Natural killer cell (primary cell): ENCODE data around the gene LRP1-AS. TPM values are rescaled to one million over a fixed set of nuclear protein-coding genes. Genes with fewer than 3 reads are reported as not detected.

Source experiments
- ATAC-seq, 3 donors: fragments of 150-1000 bp in 2 of 3; fragments of 200-7000 bp in 1 of 3; cut with Tn5 transposase; 1 replicate in 1 of 3; 2 replicates in 2 of 3; pipeline ENCODE4 v1.10.0; 2021; ENCODE audit warnings: mild to moderate bottlenecking in 2 of 3, moderate library complexity in 2 of 3
- DNase-seq, 2 donors: peaks; one replicate each; pipeline versions ENCODE4 v3.0.0 to v3.0.0-alpha.2; 2013 to 2021; ENCODE audit warnings: mixed read lengths in 1 of 2
- H3K27ac ChIP-seq: one replicate; pipeline ENCODE4 v1.5.1; 2013; ENCODE audit warnings: mild to moderate bottlenecking, low read length
- H3K27me3 ChIP-seq: one replicate; pipeline ENCODE4 v1.6.1; 2013; ENCODE audit warnings: low read length; ENCODE audit not compliant: control insufficient read depth, insufficient read depth
- H3K36me3 ChIP-seq: one replicate; pipeline ENCODE4 v1.6.1; 2013; ENCODE audit warnings: low read length; ENCODE audit not compliant: control insufficient read depth, insufficient read depth
- H3K4me1 ChIP-seq: one replicate; pipeline ENCODE4 v1.6.1; 2013; ENCODE audit warnings: low read length; ENCODE audit not compliant: control insufficient read depth, insufficient read depth
- H3K4me3 ChIP-seq: one replicate; pipeline ENCODE4 v1.5.1; 2013; ENCODE audit warnings: low read length
- H3K9me3 ChIP-seq: one replicate; pipeline ENCODE4 v1.6.1; 2013; ENCODE audit warnings: low read length; ENCODE audit not compliant: control insufficient read depth, insufficient read depth
- H3K27ac Mint-ChIP-seq, 2 donors: one replicate each; pipeline ENCODE4 v1.8.0; 2022; ENCODE audit warnings: mild to moderate bottlenecking in 2 of 2, mixed read lengths in 2 of 2, moderate library complexity in 1 of 2
- H3K27me3 Mint-ChIP-seq, 2 donors: one replicate each; pipeline ENCODE4 v1.8.0; 2022; ENCODE audit warnings: low read depth in 2 of 2, mixed read lengths in 2 of 2
- H3K36me3 Mint-ChIP-seq: one replicate; pipeline ENCODE4 v1.8.0; 2022; ENCODE audit warnings: mixed read lengths
- H3K4me1 Mint-ChIP-seq, 2 donors: one replicate each; pipeline ENCODE4 v1.8.0; 2022; ENCODE audit warnings: mixed read lengths in 2 of 2
- H3K4me3 Mint-ChIP-seq: one replicate; pipeline ENCODE4 v1.8.0; 2022; ENCODE audit warnings: mild to moderate bottlenecking, moderate library complexity, mixed read lengths
- H3K9me3 Mint-ChIP-seq, 2 donors: one replicate each; pipeline ENCODE4 v1.8.0; 2022; ENCODE audit warnings: mixed read lengths in 2 of 2
- WGBS: methylation state at CpG from one replicate; pipeline ENCODE4 v1.1.7; 2013; ENCODE audit warnings: missing lambda C conversion rate; ENCODE audit not compliant: insufficient coverage; 5-methylcytosine and 5-hydroxymethylcytosine counted together
- intact Hi-C: fragments of 100-400 bp; cut with micrococcal nuclease; formaldehyde crosslinking; loops from one replicate; pipeline ENCODE4 v1.14.2; 2022
- total RNA-seq, 4 donors: library from RNA; stranded (reverse); fragments of 120-200 nt in 1 of 4; gene quantifications; one replicate each; pipeline versions ENCODE4 v1.2.3 to v1.2.4, GENCODE V29; 2013 to 2022
- TF ChIP-seq, protein P1 (sequence below): fragments of 200-600 bp; IDR thresholded peaks from one replicate; pipeline ENCODE4 v1.8.0; 2022; ENCODE audit warnings: antibody characterized with exemption

LRP1-AS gene
- total RNA-seq, 3 donors from 2014 or later (not counting 1 experiment from before 2014, with no cell fraction given) = not detected

DNA sequence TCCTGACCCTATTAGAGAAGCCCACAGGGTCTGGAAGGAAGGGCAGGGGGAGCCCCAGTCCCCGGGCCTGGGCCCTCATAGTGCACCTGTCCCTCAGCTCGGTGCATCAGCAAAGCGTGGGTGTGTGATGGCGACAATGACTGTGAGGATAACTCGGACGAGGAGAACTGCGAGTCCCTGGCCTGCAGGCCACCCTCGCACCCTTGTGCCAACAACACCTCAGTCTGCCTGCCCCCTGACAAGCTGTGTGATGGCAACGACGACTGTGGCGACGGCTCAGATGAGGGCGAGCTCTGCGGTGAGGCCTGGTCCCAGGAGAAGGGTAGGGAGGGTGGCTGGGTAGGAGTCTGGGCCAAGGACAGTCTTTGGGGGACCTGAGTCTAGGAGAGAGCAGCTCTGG lies 26.3 kb upstream of the LRP1-AS start:
- Mint-ChIP-seq H3K36me3 (no peaks in the 10 kb centered on the region), H3K9me3 (no peaks in the 10 kb centered on the region), H3K27me3 (no peaks in the 10 kb centered on the region), H3K4me3 (no peak overlapping the region), H3K27ac (no peak overlapping the region), H3K4me1 (peaks cover 0 to 5% of the 10 kb centered on the region in 2 donors)
- intact Hi-C loops = no loop called here
- Histone ChIP-seq H3K27me3 (no peaks in the 10 kb centered on the region), H3K4me3 (no peak overlapping the region), H3K9me3 (no peaks in the 10 kb centered on the region), H3K4me1 (no peaks in the 10 kb centered on the region), H3K36me3 (no peaks in the 10 kb centered on the region), H3K27ac (no peak overlapping the region)
- ATAC-seq (no peak), DNase-seq (no peak)
- TF ChIP-seq, protein P1, sequence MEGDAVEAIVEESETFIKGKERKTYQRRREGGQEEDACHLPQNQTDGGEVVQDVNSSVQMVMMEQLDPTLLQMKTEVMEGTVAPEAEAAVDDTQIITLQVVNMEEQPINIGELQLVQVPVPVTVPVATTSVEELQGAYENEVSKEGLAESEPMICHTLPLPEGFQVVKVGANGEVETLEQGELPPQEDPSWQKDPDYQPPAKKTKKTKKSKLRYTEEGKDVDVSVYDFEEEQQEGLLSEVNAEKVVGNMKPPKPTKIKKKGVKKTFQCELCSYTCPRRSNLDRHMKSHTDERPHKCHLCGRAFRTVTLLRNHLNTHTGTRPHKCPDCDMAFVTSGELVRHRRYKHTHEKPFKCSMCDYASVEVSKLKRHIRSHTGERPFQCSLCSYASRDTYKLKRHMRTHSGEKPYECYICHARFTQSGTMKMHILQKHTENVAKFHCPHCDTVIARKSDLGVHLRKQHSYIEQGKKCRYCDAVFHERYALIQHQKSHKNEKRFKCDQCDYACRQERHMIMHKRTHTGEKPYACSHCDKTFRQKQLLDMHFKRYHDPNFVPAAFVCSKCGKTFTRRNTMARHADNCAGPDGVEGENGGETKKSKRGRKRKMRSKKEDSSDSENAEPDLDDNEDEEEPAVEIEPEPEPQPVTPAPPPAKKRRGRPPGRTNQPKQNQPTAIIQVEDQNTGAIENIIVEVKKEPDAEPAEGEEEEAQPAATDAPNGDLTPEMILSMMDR = no peak
- WGBS = 89% methylated on average over 14 of the region's 14 CpGs

DNA sequence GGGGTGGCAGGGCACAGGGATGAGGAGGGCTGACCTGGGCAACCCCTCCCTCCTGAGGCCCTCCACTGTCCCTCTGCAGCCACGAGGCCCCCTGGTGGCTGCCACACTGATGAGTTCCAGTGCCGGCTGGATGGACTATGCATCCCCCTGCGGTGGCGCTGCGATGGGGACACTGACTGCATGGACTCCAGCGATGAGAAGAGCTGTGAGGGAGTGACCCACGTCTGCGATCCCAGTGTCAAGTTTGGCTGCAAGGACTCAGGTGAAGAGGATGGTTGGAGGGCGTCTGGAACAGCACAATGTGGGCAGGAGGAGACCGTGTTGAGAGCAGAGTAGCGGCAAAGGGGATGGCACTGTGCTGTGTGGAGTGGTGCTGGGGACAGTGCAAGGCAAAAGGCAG lies 25.7 kb upstream of the LRP1-AS start:
- ATAC-seq (peak in 2 of 3 donors; percentile 34 to 48), DNase-seq (peak in 1 of 2 donors; percentile 47)
- WGBS = 75% methylated on average over 11 of the region's 11 CpGs
- Histone ChIP-seq H3K4me3 (no peak overlapping the region), H3K36me3 (no peaks in the 10 kb centered on the region), H3K9me3 (no peaks in the 10 kb centered on the region), H3K27ac (no peak overlapping the region), H3K27me3 (no peaks in the 10 kb centered on the region), H3K4me1 (no peaks in the 10 kb centered on the region)
- Mint-ChIP-seq H3K27me3 (no peaks in the 10 kb centered on the region), H3K9me3 (no peaks in the 10 kb centered on the region), H3K4me3 (no peak overlapping the region), H3K36me3 (no peaks in the 10 kb centered on the region), H3K27ac (no peak overlapping the region), H3K4me1 (peaks cover 0 to 5% of the 10 kb centered on the region in 2 donors)
- TF ChIP-seq, protein P1 = peak; percentile 32
- intact Hi-C loops = no loop called here

DNA sequence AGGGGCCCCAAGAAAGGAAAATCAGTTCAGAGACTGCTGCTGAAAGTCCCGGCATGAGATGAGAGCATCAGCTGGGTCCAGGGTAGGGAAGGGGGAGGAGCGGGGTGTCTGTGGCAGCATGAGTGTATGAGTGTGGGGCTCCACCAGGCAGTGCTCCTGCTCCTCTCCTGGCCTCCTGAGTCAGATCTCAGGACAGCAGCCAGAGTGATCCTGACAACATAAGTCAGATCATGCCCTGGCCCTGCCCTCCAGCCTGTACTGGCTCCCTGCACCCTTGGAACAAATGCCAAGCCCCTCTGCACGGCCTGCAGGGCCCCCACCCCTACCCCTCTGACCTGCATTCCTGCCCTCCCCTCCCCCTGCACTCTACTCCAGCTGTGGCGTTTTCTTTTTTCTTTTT lies 24.2 kb upstream of the LRP1-AS start:
- Mint-ChIP-seq H3K4me1 (peaks cover 0 to 5% of the 10 kb centered on the region in 2 donors), H3K9me3 (no peaks in the 10 kb centered on the region), H3K36me3 (no peaks in the 10 kb centered on the region), H3K27ac (no peak overlapping the region), H3K27me3 (no peaks in the 10 kb centered on the region), H3K4me3 (no peak overlapping the region)
- TF ChIP-seq, protein P1 = no peak
- no peak overlapping the region for H3K4me3 ChIP-seq
- DNase-seq (no peak), ATAC-seq (no peak)
- no peaks in the 10 kb centered on the region for H3K4me1 ChIP-seq
- no peak overlapping the region for H3K27ac ChIP-seq
- no peaks in the 10 kb centered on the region for H3K27me3 ChIP-seq
- 89% methylated on average over 4 of the region's 4 CpGs for WGBS
- no peaks in the 10 kb centered on the region for H3K9me3 ChIP-seq
- intact Hi-C loops = no loop called here
- H3K36me3 ChIP-seq = no peaks in the 10 kb centered on the region

DNA sequence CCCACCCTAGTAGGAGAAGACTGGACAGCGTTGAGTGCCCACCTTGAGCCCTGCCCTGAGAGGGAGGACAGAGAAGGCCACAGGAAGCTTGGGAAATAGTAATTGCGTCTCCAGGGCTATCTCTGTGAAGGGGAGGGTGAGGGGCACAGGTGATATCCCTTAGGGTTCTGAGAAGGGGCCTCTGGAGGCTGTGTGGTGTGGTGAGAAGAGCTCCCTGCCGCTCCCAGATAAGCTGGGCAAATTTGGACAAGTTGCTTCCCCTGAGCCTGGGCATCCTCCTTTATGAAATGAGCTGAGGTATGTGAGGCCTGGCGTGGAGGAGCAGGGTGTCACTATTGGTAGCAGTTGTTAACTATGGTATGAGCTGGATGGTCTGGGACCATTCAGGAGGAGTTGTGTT lies 23.5 kb upstream of the LRP1-AS start:
- 79% methylated on average over 4 of the region's 4 CpGs for WGBS
- Histone ChIP-seq H3K27ac (no peak overlapping the region), H3K36me3 (no peaks in the 10 kb centered on the region), H3K4me1 (no peaks in the 10 kb centered on the region), H3K9me3 (no peaks in the 10 kb centered on the region), H3K4me3 (no peak overlapping the region), H3K27me3 (no peaks in the 10 kb centered on the region)
- H3K36me3 Mint-ChIP-seq = no peaks in the 10 kb centered on the region
- H3K27me3 Mint-ChIP-seq = no peaks in the 10 kb centered on the region
- H3K4me1 Mint-ChIP-seq = peaks cover 0 to 5% of the 10 kb centered on the region in 2 donors
- ATAC-seq (no peak), DNase-seq (no peak)
- TF ChIP-seq, protein P1 = no peak
- no peak overlapping the region for H3K4me3 Mint-ChIP-seq
- no peaks in the 10 kb centered on the region for H3K9me3 Mint-ChIP-seq
- intact Hi-C loops = no loop called here
- no peak overlapping the region for H3K27ac Mint-ChIP-seq
